NCI-H2196 treated with DMSO at 0.1 percent for 48 hours (cell line): Measurements from ENCODE around the gene SHISA7.
"Not testable (repeated sequence)": the region's sequence is repeated elsewhere in the genome, so short reads cannot be mapped to it uniquely, and the experiment has no call there.

ENCODE experiments used
- DNase-seq: peaks from one replicate; lab custom pipeline; 2025; ENCODE audit not compliant: unreplicated experiment; lab: John Stamatoyannopoulos, UW

The SHISA7 gene

GRCh38 chr19:55421281-55421680 lies 21.8 kb downstream of the SHISA7 start:
- DNase-seq = not testable (repeated sequence)

GRCh38 chr19:55419624-55420236 lies 23.4 kb downstream of the SHISA7 start:
- no peak for DNase-seq

GRCh38 chr19:55419103-55419502 lies 24.0 kb downstream of the SHISA7 start:
- no peak for DNase-seq

GRCh38 chr19:55418185-55418584 lies 24.9 kb downstream of the SHISA7 start:
- DNase-seq = peak; percentile 41

GRCh38 chr19:55410168-55410567 lies 32.9 kb downstream of the SHISA7 start:
- DNase-seq = no peak

GRCh38 chr19:55409179-55409578 lies 33.9 kb downstream of the SHISA7 start:
- DNase-seq = not testable (repeated sequence)

GRCh38 chr19:55408533-55408872 lies 34.6 kb downstream of the SHISA7 start:
- no peak for DNase-seq

- peak; percentile 98 for DNase-seq
Measured at GRCh38 chr19:55407800-55408532, 35.1 kb downstream of the SHISA7 start.

GRCh38 chr19:55407550-55407799 lies 35.6 kb downstream of the SHISA7 start, which contains the start of gene UBE2S:
Gene UBE2S, minus strand, starts transcription at chr19:55407788. Its CDS starts 199 bp downstream, at chr19:55407589.
- not testable (repeated sequence) for DNase-seq

- no peak for DNase-seq
Measured at GRCh38 chr19:55406826-55407549, 36.1 kb downstream of the SHISA7 start.

- no peak for DNase-seq
Measured at GRCh38 chr19:55406091-55406825, 36.8 kb downstream of the SHISA7 start.

- no peak for DNase-seq
Measured at GRCh38 chr19:55405638-55406037, 37.5 kb downstream of the SHISA7 start.

- no peak for DNase-seq
Measured at GRCh38 chr19:55402509-55402908, 40.6 kb downstream of the SHISA7 start.

GRCh38 chr19:55401390-55401789 lies 41.7 kb downstream of the SHISA7 start:
- not testable (repeated sequence) for DNase-seq

- DNase-seq = no peak
Measured at GRCh38 chr19:55400281-55401087, 42.6 kb downstream of the SHISA7 start.

GRCh38 chr19:55398200-55398925 lies 44.7 kb downstream of the SHISA7 start:
- DNase-seq = no peak

- no peak for DNase-seq
Measured at GRCh38 chr19:55392820-55393761, 50.0 kb downstream of the SHISA7 start.

GRCh38 chr19:55391702-55392615 lies 51.1 kb downstream of the SHISA7 start:
- no peak for DNase-seq
